Globus pallidus (tissue), 1 donor: ENCODE results near the gene SHANK1.
A peak's percentile ranks its signal among the peaks of the same experiment; 100 is the strongest.

Experiments used
- DNase-seq: peaks from one replicate; pipeline ENCODE4 v3.0.0-alpha.2; 2015; ENCODE audit warnings: low spot score

Gene SHANK1

DNA sequence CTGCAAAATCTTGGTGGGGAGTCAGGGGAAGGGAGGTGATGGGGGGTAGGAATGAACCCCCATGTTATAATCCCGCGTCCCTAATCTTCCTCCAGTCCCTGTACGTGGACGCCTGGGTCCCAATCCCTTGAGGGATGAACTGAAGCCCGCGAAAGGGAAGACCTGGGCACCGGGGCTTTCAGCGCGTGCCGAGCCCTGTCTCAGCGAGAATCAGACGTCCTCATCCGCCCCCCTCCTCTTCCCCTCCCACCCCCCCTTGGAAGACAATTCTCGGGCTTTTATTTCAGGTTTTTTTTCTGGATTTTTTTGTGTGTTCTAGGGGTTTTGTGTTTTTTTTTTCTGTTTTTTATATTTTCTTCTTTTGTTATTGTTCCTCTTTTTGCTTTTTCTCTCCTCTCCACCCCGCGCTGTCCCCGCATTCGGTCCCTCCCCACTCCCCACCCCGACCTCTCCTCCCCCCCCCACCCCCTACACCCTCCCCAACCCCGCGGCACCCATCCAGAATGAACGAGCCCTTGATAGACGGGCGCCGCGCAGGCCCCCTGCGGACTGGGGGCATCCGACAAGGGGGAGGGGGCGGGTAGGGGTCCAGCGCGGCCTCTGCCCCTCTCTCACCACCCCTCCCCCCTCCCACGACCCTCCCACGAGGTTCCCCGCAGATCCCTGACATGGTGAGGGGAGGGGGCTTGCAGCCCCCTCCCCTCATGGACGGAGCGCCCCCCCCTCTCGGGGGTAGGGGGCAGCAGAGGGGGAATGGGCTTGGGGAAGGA, 60.1 kb downstream of the SHANK1 start:
- no peak for DNase-seq

GRCh38 chr19:50658441-50659317, 60.9 kb downstream of the SHANK1 start:
- peak; percentile 78 for DNase-seq

DNA sequence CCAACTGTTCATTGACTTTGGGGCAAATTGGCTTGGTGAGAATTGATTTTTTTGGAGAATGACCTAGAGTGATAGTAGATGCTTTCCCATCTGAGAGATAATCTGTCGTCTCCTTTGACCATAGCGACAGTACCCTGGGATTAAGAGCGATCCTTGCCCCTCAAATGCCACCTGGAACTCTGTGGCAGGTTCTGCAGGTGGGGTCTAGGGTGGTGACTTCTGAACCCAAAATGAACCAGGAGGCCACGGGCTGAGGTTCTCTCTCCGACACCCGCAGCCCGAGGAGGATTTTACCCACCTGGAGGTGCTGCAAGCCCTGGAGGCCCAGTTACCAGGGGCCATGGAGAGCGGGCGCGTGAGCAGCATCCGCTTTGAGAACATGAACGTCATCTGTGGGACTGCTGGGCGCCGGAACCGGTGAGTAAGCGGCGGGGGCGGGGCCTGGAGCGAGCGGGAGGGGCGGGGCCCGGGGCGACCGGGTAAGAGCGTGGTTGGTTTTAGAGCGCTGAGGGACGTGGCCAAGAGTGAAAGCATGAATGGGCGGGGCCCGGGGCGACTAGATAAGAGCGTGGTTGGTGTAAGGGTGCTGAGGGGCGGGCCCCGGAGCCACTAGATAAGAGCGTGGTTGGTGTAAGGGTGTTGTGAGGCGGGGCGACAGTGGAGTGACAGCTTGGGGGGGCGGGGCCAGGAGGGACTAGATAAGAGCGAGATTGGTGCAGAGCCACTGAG, 61.7 kb downstream of the SHANK1 start:
- DNase-seq, result peak; percentile 99

DNA sequence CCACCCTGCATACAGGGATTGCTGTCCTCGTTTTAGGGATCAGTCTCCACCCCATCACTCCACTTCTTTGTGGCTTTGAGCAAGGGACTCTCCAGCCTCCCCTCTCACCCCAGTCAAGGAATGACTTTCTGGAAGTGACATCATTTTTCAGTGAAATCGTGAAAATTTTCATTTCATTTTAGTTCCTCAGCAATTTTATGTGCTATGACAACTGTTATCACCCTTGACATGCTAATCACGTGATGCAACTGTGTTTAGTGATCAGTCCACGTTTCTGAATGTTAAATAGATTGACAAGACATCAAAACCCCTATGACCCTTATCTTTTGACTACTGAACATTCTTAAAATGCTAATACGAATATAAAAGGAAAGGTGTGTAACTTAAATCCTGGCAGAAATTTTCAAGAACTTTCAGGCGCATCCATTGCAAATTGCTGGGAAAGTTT, 62.4 kb downstream of the SHANK1 start:
- no peak for DNase-seq

- DNase-seq, result no peak
These were observed 64.7 kb downstream of the SHANK1 start for GRCh38 chr19:50654882-50655281.

GRCh38 chr19:50652722-50653121, 66.9 kb downstream of the SHANK1 start:
- no peak for DNase-seq

GRCh38 chr19:50651174-50651573, 68.4 kb downstream of the SHANK1 start:
- DNase-seq, result no peak

GRCh38 chr19:50649433-50650391, 69.9 kb downstream of the SHANK1 start, which contains the start of gene C19orf81:
Gene C19orf81, plus strand, starts transcription at chr19:50649445. Its CDS starts 0 bp downstream, at chr19:50649445.
- DNase-seq, result no peak

- no peak for DNase-seq
These were observed 70.9 kb downstream of the SHANK1 start for GRCh38 chr19:50648659-50649058.

DNA sequence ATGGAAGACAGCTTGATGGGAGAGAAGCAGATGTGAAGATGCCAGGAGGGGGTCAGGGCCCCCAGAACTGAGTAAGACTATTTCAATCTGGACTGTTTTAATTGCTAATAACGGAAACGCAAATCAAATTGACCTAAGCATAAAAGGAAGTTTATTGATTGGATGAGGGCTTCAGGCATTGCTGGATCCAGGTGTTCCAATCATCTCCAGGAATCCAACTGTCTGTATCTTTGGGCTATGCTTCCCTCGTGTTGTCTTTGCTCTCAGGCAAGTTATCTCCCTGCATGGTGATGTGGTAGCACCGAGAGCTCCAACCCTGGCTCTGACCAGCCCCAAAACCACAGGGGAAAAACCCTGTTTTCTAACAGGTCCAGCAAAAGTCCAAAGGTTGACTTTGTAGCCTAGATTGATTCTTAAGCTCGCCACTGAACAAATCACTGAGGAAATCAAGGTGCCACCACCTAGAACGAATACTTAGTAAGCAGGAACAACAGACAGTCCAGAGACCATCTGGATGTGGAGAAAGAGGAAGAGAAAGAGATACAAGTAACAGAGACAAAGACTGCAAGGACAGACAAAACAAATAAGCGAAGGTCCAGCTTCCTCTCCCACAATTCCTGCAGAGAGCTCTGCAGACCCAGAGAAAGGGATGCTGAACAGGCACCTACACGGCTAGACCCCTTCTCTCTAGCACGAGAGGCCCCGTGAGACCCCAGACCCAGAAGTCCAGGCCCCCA, 71.6 kb downstream of the SHANK1 start:
- no peak for DNase-seq

- no peak for DNase-seq
These were observed 73.4 kb downstream of the SHANK1 start for GRCh38 chr19:50646074-50646807.

- DNase-seq, result no peak
These were observed 74.5 kb downstream of the SHANK1 start for GRCh38 chr19:50645107-50645506.

DNA sequence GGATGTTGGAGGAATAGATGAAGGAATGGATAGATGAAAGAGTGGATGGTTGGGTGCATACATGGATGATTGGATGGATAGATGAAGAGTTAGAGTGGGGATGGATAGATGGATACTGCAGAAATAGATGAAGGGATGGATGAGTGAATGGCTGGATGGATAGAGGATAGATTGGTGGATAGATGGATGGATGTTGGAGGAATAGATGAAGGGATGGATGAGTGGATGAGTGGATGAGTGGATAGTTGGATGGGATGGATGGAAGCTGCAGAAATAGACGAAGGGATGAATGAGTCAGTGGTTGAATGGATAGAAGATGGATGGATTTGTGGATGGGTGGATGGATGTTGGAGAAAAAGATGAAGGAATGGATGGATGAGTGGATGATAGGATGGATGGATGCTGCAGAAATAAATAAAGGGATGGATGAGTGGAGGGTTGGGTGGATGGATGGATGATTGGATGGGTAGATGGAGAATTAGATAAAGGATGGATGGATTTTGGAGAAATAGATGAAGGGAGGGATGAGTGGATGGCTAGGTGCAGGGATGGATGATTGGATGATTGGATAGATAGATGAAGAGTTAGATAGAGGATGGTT, 75.2 kb downstream of the SHANK1 start:
- DNase-seq, result no peak

- DNase-seq, result no peak
These were observed 79.2 kb downstream of the SHANK1 start for GRCh38 chr19:50640368-50640767.

DNA sequence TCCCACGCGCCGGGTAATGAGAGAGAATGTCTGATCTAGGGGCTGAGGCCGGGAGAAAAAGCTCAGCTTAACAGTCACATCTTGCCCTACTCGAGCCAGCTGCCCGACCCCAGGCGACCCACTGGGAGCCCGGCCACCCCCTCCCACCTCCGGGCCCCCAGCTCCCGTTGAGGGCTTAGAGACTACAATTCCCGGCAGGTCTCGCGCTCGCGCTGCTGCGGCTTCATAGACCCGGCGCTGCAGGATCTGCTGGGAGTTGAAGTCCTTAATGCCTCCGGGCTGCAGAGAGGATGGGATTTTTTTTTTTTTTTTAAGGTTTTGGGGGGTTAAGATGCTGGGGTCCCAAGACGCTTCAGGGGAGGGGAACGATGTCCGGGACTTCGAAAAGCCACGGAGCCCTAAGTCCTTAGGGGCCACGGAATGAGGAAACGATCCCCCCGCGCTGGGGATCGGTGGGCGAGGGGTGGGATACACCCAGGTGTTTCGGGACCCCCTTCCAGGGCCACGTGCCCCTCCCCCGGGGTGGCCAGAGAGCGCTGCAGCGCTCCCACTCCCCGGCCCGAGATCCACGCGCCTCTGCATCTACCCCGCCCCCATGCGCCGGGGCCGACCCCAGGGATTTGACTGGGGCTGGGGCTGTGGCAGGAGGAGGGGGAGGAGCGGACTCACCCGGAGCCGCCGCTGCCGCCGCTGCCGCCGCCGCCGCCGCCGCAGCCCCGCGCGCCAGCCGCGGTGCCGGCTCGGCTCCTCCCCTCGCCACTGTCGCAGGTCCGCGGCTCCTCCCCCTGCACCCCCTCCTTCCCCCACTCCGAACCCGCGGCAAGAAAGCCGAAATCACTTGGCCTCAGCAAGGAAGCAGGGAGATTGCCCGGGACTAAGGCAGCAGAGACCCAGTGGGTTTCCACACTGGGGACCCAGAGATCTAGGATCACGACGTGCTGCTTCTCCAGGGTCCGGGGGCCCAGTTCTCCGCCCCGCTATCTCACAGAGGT, 80.2 kb downstream of the SHANK1 start, which contains the start of gene SYT3:
Gene SYT3, minus strand, starts transcription at position 761 of the 992 bp plus-strand sequence. CDS start 2,470 bp downstream, outside the sequence.
- peak; percentile 49 for DNase-seq

DNA sequence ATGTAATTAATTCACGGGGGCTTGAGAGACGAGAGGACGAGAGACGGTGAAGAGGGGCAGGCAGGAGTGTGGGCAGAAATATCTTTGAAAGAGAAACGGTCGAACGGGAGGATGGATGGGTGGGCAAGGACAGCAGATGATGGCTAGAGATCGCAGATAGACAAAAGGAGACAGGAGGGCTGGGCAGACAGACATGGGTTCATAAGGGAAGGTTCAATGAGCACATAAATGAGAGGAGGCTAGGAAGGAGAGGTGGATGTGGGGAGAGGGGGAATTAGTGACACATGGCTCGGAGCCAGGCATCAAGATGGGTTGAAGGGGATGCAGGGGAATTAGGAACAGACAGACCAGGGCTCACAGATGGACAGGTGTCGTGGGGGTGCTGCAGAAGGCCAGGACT, 81.0 kb downstream of the SHANK1 start:
- no peak for DNase-seq

DNA sequence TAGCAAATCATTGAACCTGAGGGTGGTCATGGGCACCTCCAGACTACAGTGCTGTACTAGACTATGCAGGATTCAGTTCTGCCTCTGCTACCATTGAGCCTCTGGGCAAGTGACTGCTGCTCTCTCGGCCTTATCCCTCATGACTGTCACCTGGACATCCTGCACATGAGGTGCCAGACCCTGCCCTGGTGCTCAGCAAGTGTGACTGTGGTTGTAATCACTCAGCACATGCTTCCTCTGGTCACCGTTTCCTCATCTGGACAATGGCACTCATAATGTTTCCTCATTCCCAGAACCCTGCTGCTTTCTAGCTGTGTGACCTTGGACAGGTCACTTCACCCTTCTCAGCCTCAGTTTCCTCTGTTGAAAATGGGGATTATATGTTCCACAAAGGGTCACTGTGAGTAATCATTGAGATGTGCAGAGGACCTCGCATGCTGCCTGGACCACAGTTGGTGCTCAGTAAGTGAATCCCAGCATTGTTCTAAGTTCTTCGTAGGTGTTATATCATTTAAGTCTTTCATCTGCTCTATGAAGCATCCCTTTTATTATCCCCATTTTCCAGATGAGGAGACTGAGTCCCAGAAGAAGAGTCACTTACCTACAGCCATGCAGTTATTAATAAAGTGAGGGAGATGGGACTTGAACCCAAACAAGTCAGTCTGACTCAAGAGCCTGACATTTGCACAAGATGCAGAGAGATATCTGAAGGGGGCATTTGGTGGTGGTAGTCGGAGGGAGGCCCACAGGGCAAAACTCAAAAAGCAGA, 83.1 kb downstream of the SHANK1 start:
- DNase-seq, result no peak
